Measurements from ENCODE around the gene S100A11.

Gene S100A11

GRCh38 chr1:152009691-152010090, 27.1 kb downstream of the S100A11 start:
- no peak overlapping the region for H3K27ac ChIP-seq (ENCODE audit: low read depth, low read length)
- no peaks in the 10 kb centered on the region for H4K20me1 ChIP-seq (ENCODE audit: low read depth, low read length)
- H3K79me2 ChIP-seq (ENCODE audit: insufficient read depth, low read length): no peaks in the 10 kb centered on the region
- H3K27me3 ChIP-seq (ENCODE audit: low read length): no peaks in the 10 kb centered on the region
- no peaks in the 10 kb centered on the region for H3K9me2 ChIP-seq (replicated peaks; ENCODE audit: insufficient read depth, low read length)
- no peaks in the 10 kb centered on the region for H3K9me3 ChIP-seq (ENCODE audit: insufficient read depth, low read length)
- H2AFZ ChIP-seq (ENCODE audit: low read depth, low read length, severe bottlenecking): no peak overlapping the region
- H3K4me2 ChIP-seq (ENCODE audit: low read depth, low read length, poor library complexity, severe bottlenecking): no peak overlapping the region
- H3K9ac ChIP-seq (ENCODE audit: low read length): no peak overlapping the region
- H3K4me3 ChIP-seq (ENCODE audit: insufficient read depth, low read length, poor library complexity, severe bottlenecking): no peak overlapping the region
- TF ChIP-seq EZH2phosphoT487 (conservative IDR thresholded peaks at IDR 0.05; ENCODE audit: low read length): no peak
- TF ChIP-seq, protein P1, sequence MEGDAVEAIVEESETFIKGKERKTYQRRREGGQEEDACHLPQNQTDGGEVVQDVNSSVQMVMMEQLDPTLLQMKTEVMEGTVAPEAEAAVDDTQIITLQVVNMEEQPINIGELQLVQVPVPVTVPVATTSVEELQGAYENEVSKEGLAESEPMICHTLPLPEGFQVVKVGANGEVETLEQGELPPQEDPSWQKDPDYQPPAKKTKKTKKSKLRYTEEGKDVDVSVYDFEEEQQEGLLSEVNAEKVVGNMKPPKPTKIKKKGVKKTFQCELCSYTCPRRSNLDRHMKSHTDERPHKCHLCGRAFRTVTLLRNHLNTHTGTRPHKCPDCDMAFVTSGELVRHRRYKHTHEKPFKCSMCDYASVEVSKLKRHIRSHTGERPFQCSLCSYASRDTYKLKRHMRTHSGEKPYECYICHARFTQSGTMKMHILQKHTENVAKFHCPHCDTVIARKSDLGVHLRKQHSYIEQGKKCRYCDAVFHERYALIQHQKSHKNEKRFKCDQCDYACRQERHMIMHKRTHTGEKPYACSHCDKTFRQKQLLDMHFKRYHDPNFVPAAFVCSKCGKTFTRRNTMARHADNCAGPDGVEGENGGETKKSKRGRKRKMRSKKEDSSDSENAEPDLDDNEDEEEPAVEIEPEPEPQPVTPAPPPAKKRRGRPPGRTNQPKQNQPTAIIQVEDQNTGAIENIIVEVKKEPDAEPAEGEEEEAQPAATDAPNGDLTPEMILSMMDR (IDR thresholded peaks at IDR 0.05; ENCODE audit: insufficient read depth, low read length, poor library complexity, severe bottlenecking): no peak
- H3F3A ChIP-seq (ENCODE audit: insufficient read depth): no peaks in the 10 kb centered on the region
- no peaks in the 10 kb centered on the region for H3K36me3 ChIP-seq (ENCODE audit: low read length)

DNA sequence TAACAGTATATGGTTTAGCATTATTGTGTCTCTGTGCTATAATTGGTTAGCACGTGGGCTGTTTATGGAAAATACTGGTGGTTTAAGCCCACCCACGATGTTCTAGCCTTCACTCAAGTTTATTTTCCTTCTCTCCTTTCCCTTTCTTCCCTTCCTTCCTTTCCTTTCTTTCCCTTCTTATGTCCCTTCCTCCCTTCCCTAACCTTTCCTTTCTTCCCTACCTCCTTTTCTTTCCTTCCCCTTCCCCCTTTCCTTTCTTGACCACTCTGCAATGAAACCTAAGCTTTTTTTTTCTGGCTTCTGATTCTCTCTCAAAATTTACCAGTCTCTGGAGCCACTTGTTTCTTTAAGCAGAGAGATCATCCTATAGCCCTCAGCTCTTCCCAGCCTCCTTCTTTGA, 29.8 kb downstream of the S100A11 start:
- no peak overlapping the region for H3K4me3 ChIP-seq (ENCODE audit: insufficient read depth, low read length, poor library complexity, severe bottlenecking)
- H2AFZ ChIP-seq (ENCODE audit: low read depth, low read length, severe bottlenecking): no peak overlapping the region
- no peak overlapping the region for H3K4me2 ChIP-seq (ENCODE audit: low read depth, low read length, poor library complexity, severe bottlenecking)
- H3K79me2 ChIP-seq (ENCODE audit: insufficient read depth, low read length): no peaks in the 10 kb centered on the region
- H3K9me2 ChIP-seq (replicated peaks; ENCODE audit: insufficient read depth, low read length): no peaks in the 10 kb centered on the region
- no peaks in the 10 kb centered on the region for H3K36me3 ChIP-seq (ENCODE audit: low read length)
- H3K27me3 ChIP-seq (ENCODE audit: low read length): no peaks in the 10 kb centered on the region
- H3K27ac ChIP-seq (ENCODE audit: low read depth, low read length): no peak overlapping the region
- TF ChIP-seq EZH2phosphoT487 (conservative IDR thresholded peaks at IDR 0.05; ENCODE audit: low read length): no peak
- TF ChIP-seq, protein P1 (IDR thresholded peaks at IDR 0.05; ENCODE audit: insufficient read depth, low read length, poor library complexity, severe bottlenecking): no peak
- no peaks in the 10 kb centered on the region for H3K9me3 ChIP-seq (ENCODE audit: insufficient read depth, low read length)
- no peaks in the 10 kb centered on the region for H4K20me1 ChIP-seq (ENCODE audit: low read depth, low read length)
- no peak overlapping the region for H3K9ac ChIP-seq (ENCODE audit: low read length)
- no peaks in the 10 kb centered on the region for H3F3A ChIP-seq (ENCODE audit: insufficient read depth)

GRCh38 chr1:152005360-152005912, 31.4 kb downstream of the S100A11 start:
- Histone ChIP-seq H2AFZ (ENCODE audit: low read depth, low read length, severe bottlenecking) (no peak overlapping the region), H3K9me2 (replicated peaks; ENCODE audit: insufficient read depth, low read length) (no peaks in the 10 kb centered on the region), H3K36me3 (ENCODE audit: low read length) (no peaks in the 10 kb centered on the region), H3F3A (ENCODE audit: insufficient read depth) (no peaks in the 10 kb centered on the region), H4K20me1 (ENCODE audit: low read depth, low read length) (no peaks in the 10 kb centered on the region), H3K4me3 (ENCODE audit: insufficient read depth, low read length, poor library complexity, severe bottlenecking) (no peak overlapping the region), H3K4me2 (ENCODE audit: low read depth, low read length, poor library complexity, severe bottlenecking) (no peak overlapping the region), H3K9ac (ENCODE audit: low read length) (no peak overlapping the region), H3K9me3 (ENCODE audit: insufficient read depth, low read length) (no peaks in the 10 kb centered on the region), H3K79me2 (ENCODE audit: insufficient read depth, low read length) (no peaks in the 10 kb centered on the region), H3K27ac (ENCODE audit: low read depth, low read length) (no peak overlapping the region), H3K27me3 (ENCODE audit: low read length) (no peaks in the 10 kb centered on the region)
- TF ChIP-seq EZH2phosphoT487 (conservative IDR thresholded peaks at IDR 0.05; ENCODE audit: low read length): no peak
- TF ChIP-seq, protein P1 (IDR thresholded peaks at IDR 0.05; ENCODE audit: insufficient read depth, low read length, poor library complexity, severe bottlenecking): no peak

Data from SU-DHL-6 (cell line).